WTC11 (cell line): ENCODE data around the gene CLCNKB. TPM values are rescaled to one million over a fixed set of nuclear protein-coding genes. Genes with fewer than 3 reads are reported as not detected.

Source experiments
- ATAC-seq: fragments of 200-7000 bp; cut with Tn5 transposase; 2 replicates; pipeline ENCODE4 v1.10.0; 2021; ENCODE audit warnings: mild to moderate bottlenecking, moderate library complexity
- CTCF ChIA-PET: fragments of 300-600 bp; sonication (Branson Sonifier 250); formaldehyde crosslinking; loops from one replicate; lab custom pipeline; 2021; ENCODE audit warnings: antibody characterized with exemption; lab: Charles Lee
- POLR2A ChIA-PET: fragments of 350-600 bp; sonication (Branson Sonifier 250); formaldehyde crosslinking; loops from one replicate; lab custom pipeline; 2021; ENCODE audit warnings: antibody characterized with exemption; lab: Charles Lee
- DNase-seq: peaks from one replicate; pipeline ENCODE4 v3.0.0; 2021; ENCODE audit warnings: low spot score
- H3K27ac Mint-ChIP-seq: 2 replicates; pipeline ENCODE4 v1.8.0; 2021; ENCODE audit warnings: mixed read lengths
- H3K27me3 Mint-ChIP-seq: 2 replicates; pipeline ENCODE4 v1.8.0; 2021; ENCODE audit warnings: low read depth, mild to moderate bottlenecking, moderate library complexity, mixed read lengths
- H3K36me3 Mint-ChIP-seq: 2 replicates; pipeline ENCODE4 v1.8.0; 2021; ENCODE audit warnings: mixed read lengths
- H3K4me1 Mint-ChIP-seq: 2 replicates; pipeline ENCODE4 v1.8.0; 2022; ENCODE audit warnings: mixed read lengths
- H3K4me3 Mint-ChIP-seq: 2 replicates; pipeline ENCODE4 v1.8.0; 2021; ENCODE audit warnings: mild to moderate bottlenecking, moderate library complexity, mixed read lengths
- H3K9me3 Mint-ChIP-seq: 2 replicates; pipeline ENCODE4 v1.8.0; 2021; ENCODE audit warnings: mixed read lengths
- AR ChIP-seq: fragments of 250-450 bp; sonication (Bioruptor Pico); IDR thresholded peaks from 2 replicates; pipeline ENCODE4 v1.9.0; 2021; ENCODE audit warnings: mild to moderate bottlenecking
- ATF6 ChIP-seq: sonication (generic); formaldehyde crosslinking; IDR thresholded peaks from 2 replicates; pipeline ENCODE4 v1.8.1; 2023; ENCODE audit warnings: mild to moderate bottlenecking, missing genetic modification reagents
- FOXK1 ChIP-seq: sonication (generic); formaldehyde crosslinking; IDR thresholded peaks from 2 replicates; pipeline ENCODE4 v1.8.0; 2022; ENCODE audit warnings: mild to moderate bottlenecking, moderate library complexity, missing genetic modification reagents
- GABPB1 ChIP-seq: sonication (generic); formaldehyde crosslinking; IDR thresholded peaks from 2 replicates; pipeline ENCODE4 v1.8.1; 2023; ENCODE audit warnings: mild to moderate bottlenecking, missing genetic modification reagents
- HMGXB4 ChIP-seq: sonication (generic); formaldehyde crosslinking; IDR thresholded peaks from 2 replicates; pipeline ENCODE4 v1.8.1; 2023; ENCODE audit warnings: mild to moderate bottlenecking, moderate library complexity, missing genetic modification reagents
- IRF2 ChIP-seq: sonication (generic); formaldehyde crosslinking; IDR thresholded peaks from 2 replicates; pipeline ENCODE4 v1.8.0; 2022; ENCODE audit warnings: low read depth, missing genetic modification reagents, borderline replicate concordance
- KAT7 ChIP-seq: sonication (generic); formaldehyde crosslinking; IDR thresholded peaks from 2 replicates; pipeline ENCODE4 v1.8.1; 2023; ENCODE audit warnings: missing genetic modification reagents, mild to moderate bottlenecking, borderline replicate concordance
- MXD4 ChIP-seq: fragments of 250-450 bp; sonication (Bioruptor Pico); IDR thresholded peaks from 2 replicates; pipeline ENCODE4 v1.8.0; 2021; ENCODE audit warnings: mild to moderate bottlenecking, moderate library complexity, borderline replicate concordance
- SMAD4 ChIP-seq: sonication (generic); formaldehyde crosslinking; IDR thresholded peaks from 2 replicates; pipeline ENCODE4 v1.8.0; 2022; ENCODE audit warnings: mild to moderate bottlenecking, missing genetic modification reagents
- TCF7 ChIP-seq: sonication (generic); formaldehyde crosslinking; IDR thresholded peaks from 2 replicates; pipeline ENCODE4 v1.8.0; 2022; ENCODE audit warnings: mild to moderate bottlenecking, low read depth, missing genetic modification reagents, moderate library complexity
- TP53 ChIP-seq: sonication (generic); formaldehyde crosslinking; IDR thresholded peaks from 2 replicates; pipeline ENCODE4 v1.8.1; 2023; ENCODE audit warnings: mild to moderate bottlenecking, missing genetic modification reagents
- ZBTB21 ChIP-seq: sonication (generic); formaldehyde crosslinking; IDR thresholded peaks from 2 replicates; pipeline ENCODE4 v1.8.1; 2023; ENCODE audit warnings: mild to moderate bottlenecking, missing genetic modification reagents, borderline replicate concordance
- ZNF219 ChIP-seq: sonication (generic); formaldehyde crosslinking; IDR thresholded peaks from 2 replicates; pipeline ENCODE4 v1.8.0; 2023; ENCODE audit warnings: missing genetic modification reagents, mild to moderate bottlenecking, borderline replicate concordance
- total RNA-seq: library from RNA; stranded (reverse); gene quantifications from 3 replicates; pipeline ENCODE4 v1.2.3, GENCODE V29; 2021
- TF ChIP-seq, protein P1 (sequence below): sonication (generic); formaldehyde crosslinking; IDR thresholded peaks from 2 replicates; pipeline ENCODE4 v1.8.0; 2022; ENCODE audit warnings: missing genetic modification reagents
- TF ChIP-seq, protein P2 (sequence below): sonication (generic); formaldehyde crosslinking; IDR thresholded peaks from 2 replicates; pipeline ENCODE4 v1.8.1; 2022; ENCODE audit warnings: low read depth, mild to moderate bottlenecking, moderate library complexity, missing genetic modification reagents, borderline replicate concordance
- TF ChIP-seq, protein P3 (sequence below): sonication (generic); formaldehyde crosslinking; IDR thresholded peaks from 2 replicates; pipeline ENCODE4 v1.8.1; 2023; ENCODE audit warnings: mild to moderate bottlenecking, missing genetic modification reagents
- TF ChIP-seq, protein P4 (sequence below): sonication (generic); formaldehyde crosslinking; IDR thresholded peaks from 2 replicates; pipeline ENCODE4 v1.8.0; 2022; ENCODE audit warnings: mild to moderate bottlenecking, missing genetic modification reagents

The CLCNKB gene
- total RNA-seq, 1 experiment from 2014 or later = 1.8 TPM

GRCh38 chr1:15997076-15997585, 46.5 kb upstream of the CLCNKB start (continued):
- TF ChIP-seq, protein P1, sequence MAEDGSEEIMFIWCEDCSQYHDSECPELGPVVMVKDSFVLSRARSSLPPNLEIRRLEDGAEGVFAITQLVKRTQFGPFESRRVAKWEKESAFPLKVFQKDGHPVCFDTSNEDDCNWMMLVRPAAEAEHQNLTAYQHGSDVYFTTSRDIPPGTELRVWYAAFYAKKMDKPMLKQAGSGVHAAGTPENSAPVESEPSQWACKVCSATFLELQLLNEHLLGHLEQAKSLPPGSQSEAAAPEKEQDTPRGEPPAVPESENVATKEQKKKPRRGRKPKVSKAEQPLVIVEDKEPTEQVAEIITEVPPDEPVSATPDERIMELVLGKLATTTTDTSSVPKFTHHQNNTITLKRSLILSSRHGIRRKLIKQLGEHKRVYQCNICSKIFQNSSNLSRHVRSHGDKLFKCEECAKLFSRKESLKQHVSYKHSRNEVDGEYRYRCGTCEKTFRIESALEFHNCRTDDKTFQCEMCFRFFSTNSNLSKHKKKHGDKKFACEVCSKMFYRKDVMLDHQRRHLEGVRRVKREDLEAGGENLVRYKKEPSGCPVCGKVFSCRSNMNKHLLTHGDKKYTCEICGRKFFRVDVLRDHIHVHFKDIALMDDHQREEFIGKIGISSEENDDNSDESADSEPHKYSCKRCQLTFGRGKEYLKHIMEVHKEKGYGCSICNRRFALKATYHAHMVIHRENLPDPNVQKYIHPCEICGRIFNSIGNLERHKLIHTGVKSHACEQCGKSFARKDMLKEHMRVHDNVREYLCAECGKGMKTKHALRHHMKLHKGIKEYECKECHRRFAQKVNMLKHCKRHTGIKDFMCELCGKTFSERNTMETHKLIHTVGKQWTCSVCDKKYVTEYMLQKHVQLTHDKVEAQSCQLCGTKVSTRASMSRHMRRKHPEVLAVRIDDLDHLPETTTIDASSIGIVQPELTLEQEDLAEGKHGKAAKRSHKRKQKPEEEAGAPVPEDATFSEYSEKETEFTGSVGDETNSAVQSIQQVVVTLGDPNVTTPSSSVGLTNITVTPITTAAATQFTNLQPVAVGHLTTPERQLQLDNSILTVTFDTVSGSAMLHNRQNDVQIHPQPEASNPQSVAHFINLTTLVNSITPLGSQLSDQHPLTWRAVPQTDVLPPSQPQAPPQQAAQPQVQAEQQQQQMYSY (CRISPR knock-in tag) = no peak
- TF ChIP-seq, protein P2, sequence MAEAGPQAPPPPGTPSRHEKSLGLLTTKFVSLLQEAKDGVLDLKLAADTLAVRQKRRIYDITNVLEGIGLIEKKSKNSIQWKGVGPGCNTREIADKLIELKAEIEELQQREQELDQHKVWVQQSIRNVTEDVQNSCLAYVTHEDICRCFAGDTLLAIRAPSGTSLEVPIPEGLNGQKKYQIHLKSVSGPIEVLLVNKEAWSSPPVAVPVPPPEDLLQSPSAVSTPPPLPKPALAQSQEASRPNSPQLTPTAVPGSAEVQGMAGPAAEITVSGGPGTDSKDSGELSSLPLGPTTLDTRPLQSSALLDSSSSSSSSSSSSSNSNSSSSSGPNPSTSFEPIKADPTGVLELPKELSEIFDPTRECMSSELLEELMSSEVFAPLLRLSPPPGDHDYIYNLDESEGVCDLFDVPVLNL (CRISPR knock-in tag) = no peak
- no peak for TF ChIP-seq GABPB1 (CRISPR knock-in tag)
- TF ChIP-seq, all 79 proteins: peak for 0

GRCh38 chr1:15997637-15998280, 45.8 kb upstream of the CLCNKB start:
- no peaks in the 10 kb centered on the region for H3K36me3 Mint-ChIP-seq
- POLR2A ChIA-PET = interaction anchor here (0.5 kb wide), 2 partner anchors 185 to 238 kb away, joined by 3 read pairs; no protein-coding TSS in a partner anchor
- H3K27me3 Mint-ChIP-seq = peaks cover 4% of the 10 kb centered on the region; the same call in 1 of the 2 replicates
- TF ChIP-seq IRF2 (CRISPR knock-in tag) (no peak), KAT7 (CRISPR knock-in tag) (no peak), ATF6 (CRISPR knock-in tag) (no peak), ZBTB21 (CRISPR knock-in tag) (no peak), GABPB1 (CRISPR knock-in tag) (no peak), TCF7 (CRISPR knock-in tag) (no peak), ZNF219 (CRISPR knock-in tag) (no peak), SMAD4 (CRISPR knock-in tag) (no peak), MXD4 (CRISPR knock-in tag) (no peak), FOXK1 (no peak)
- TF ChIP-seq, protein P3, sequence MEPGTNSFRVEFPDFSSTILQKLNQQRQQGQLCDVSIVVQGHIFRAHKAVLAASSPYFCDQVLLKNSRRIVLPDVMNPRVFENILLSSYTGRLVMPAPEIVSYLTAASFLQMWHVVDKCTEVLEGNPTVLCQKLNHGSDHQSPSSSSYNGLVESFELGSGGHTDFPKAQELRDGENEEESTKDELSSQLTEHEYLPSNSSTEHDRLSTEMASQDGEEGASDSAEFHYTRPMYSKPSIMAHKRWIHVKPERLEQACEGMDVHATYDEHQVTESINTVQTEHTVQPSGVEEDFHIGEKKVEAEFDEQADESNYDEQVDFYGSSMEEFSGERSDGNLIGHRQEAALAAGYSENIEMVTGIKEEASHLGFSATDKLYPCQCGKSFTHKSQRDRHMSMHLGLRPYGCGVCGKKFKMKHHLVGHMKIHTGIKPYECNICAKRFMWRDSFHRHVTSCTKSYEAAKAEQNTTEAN (CRISPR knock-in tag) = no peak
- TF ChIP-seq, all 79 proteins: peak for 0
- DNase-seq (no peak), ATAC-seq (no peak)
- Mint-ChIP-seq H3K4me3 (no peak overlapping the region), H3K9me3 (no peaks in the 10 kb centered on the region), H3K4me1 (no peaks in the 10 kb centered on the region), H3K27ac (no peak overlapping the region)
- CTCF ChIA-PET = interaction anchor here (0.6 to 2.3 kb wide), 8 partner anchors 10 to 206 kb away, joined by 3 to 9 read pairs (median 4); partner anchors contain the start of genes FAM131C and ZBTB17

DNA sequence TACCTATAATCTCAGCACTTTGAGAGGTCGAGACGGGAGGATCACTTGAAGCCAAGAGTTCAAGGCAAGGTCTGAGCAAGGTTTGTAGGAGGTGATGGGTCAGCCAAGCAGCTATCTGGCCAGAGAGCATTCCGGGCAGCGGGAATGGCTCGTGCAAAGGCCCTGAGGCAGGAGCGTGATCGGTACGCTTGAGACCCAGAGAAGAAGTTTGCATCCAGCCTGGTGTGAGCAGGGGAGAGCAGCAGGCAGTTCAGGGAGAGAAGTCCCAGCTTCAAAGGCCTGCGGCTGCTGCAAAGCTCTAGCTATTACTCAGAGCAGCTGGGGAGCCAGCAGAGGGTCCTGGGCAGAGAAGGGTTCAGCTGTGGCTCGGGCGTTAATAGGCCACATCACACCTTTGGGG, 44.7 kb upstream of the CLCNKB start:
- Mint-ChIP-seq H3K36me3 (no peaks in the 10 kb centered on the region), H3K4me1 (peaks cover 3% of the 10 kb centered on the region), H3K27ac (no peak overlapping the region), H3K4me3 (no peak overlapping the region), H3K9me3 (no peaks in the 10 kb centered on the region), H3K27me3 (peaks cover 4% of the 10 kb centered on the region; the same call in 1 of the 2 replicates)
- DNase-seq (no peak), ATAC-seq (no peak)
- ChIA-PET POLR2A (no interaction called here), CTCF (interaction anchor here (2.3 kb wide), 1 partner anchor 57 kb away, joined by 8 read pairs; no protein-coding TSS in a partner anchor)
- TF ChIP-seq HMGXB4 (CRISPR knock-in tag) (no peak), FOXK1 (no peak), TP53 (no peak), AR (CRISPR knock-in tag) (no peak)
- TF ChIP-seq, protein P4, sequence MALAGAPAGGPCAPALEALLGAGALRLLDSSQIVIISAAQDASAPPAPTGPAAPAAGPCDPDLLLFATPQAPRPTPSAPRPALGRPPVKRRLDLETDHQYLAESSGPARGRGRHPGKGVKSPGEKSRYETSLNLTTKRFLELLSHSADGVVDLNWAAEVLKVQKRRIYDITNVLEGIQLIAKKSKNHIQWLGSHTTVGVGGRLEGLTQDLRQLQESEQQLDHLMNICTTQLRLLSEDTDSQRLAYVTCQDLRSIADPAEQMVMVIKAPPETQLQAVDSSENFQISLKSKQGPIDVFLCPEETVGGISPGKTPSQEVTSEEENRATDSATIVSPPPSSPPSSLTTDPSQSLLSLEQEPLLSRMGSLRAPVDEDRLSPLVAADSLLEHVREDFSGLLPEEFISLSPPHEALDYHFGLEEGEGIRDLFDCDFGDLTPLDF (CRISPR knock-in tag) = no peak
